GM12892 (cell line): Measurements from ENCODE around the gene TMTC1.

Source experiments
- POLR2A ChIP-seq: IDR thresholded peaks from 2 replicates; pipeline ENCODE4 v1.6.1; 2011; ENCODE audit warnings: low read depth, low read length, control low read depth
- POLR2AphosphoS5 ChIP-seq: IDR thresholded peaks from 2 replicates; pipeline ENCODE4 v1.6.1; 2011; ENCODE audit warnings: low read depth, low read length, control low read depth
- TAF1 ChIP-seq: IDR thresholded peaks from 2 replicates; pipeline ENCODE4 v1.6.1; 2011; ENCODE audit warnings: low read depth, mild to moderate bottlenecking, control low read depth, low read length, borderline replicate concordance

GRCh38 chr12:29546000-29546399 is 237.7 kb downstream of the TMTC1 start:
- TF ChIP-seq POLR2A (no peak), POLR2AphosphoS5 (no peak), TAF1 (no peak)
